ENCODE data around the gene SLC6A18.
"Not testable (repeated sequence)": the region's sequence is repeated elsewhere in the genome, so short reads cannot be mapped to it uniquely, and the experiment has no call there.

The SLC6A18 gene

DNA sequence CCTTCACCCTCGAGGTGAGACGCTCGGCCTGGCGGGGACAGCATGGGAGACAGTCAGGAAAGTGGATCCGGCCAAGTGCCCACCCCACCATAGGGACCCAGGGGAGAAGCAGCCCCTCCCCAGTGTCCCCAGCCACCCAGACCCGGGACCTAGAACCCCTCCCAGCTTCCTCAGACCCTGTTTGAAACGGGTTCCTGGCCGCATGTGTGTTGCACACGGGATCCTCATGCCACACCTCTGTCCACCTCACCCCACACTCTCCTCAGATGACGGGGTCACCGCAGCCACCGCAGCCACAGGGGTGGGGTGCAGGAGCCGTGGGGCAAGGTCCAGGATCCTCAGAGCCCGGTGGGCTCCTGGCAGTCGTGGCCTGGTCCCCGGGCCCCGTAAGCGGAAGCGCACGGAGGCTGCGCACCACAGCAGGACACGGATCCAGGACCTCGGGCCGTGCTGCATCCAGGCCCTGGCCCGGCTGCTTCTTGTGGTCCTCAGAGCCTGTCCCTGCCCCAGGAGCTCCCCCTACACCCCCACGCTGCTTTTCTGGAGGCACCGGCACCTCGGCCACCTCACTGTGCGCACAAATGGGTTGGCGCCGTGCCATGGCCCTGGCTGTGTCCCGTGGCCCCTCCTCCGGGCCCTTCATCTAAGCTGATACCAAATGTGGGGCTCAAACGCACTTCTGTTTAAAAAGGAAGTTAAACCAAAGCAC lies 54.4 kb downstream of the SLC6A18 start:
- Histone ChIP-seq H3K9ac (ENCODE audit: low read depth, low read length) (no peak overlapping the region), H3K4me1 (ENCODE audit: control insufficient read depth, insufficient read depth, low read length) (no peaks in the 10 kb centered on the region), H3K36me3 (ENCODE audit: control insufficient read depth, insufficient read depth, low read length) (peaks cover 27% of the 10 kb centered on the region), H3K4me3 (ENCODE audit: low read depth, low read length) (no peak overlapping the region), H3K27me3 (ENCODE audit: control insufficient read depth, insufficient read depth, low read length) (no peaks in the 10 kb centered on the region), H3K9me3 (ENCODE audit: control insufficient read depth, insufficient read depth, low read length) (no peaks in the 10 kb centered on the region)

DNA sequence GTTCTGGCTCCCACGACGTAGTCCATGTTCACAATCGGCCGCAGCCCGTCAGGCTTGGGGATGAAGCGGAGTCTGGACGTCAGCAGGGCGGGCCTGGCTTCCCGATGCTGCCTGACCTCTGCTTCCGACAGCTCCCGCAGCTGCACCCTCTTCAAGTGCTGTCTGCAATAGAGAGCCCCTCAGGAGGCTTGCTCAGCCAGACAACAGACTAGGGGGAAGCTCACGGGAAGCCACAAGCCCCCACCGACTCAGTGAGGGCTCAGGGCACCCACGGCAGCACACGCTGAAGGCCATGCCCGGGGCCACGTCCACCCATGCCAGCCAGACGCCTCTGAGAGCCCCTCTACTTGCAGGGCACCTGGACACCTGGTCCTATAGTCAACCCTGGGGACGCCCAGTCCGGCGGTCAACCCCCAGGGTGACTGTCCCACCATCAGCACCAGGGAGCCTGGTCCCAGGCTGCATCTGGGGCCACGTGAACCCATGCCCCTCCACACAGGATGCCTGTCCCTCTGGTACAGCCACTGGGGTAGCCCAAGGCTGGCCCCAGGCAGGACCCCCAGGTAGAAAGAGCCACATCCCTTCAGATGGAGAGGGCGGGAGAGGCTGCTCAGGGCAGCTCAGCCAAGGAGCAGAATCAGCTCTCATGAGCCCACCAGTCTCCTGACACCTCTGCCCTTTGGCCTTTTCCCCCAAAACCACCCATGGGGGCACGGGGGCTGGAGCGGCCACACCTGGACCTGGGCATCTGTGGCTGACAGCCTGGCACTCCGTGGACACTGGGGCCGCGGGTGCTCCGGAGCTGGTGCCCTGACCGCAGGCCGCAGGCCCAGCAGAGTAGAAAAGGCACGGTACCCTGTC lies 55.2 kb downstream of the SLC6A18 start:
- H3K4me1 ChIP-seq (ENCODE audit: control insufficient read depth, insufficient read depth, low read length) = no peaks in the 10 kb centered on the region
- no peak overlapping the region for H3K4me3 ChIP-seq (ENCODE audit: low read depth, low read length)
- H3K9me3 ChIP-seq (ENCODE audit: control insufficient read depth, insufficient read depth, low read length) = no peaks in the 10 kb centered on the region
- no peak overlapping the region for H3K9ac ChIP-seq (ENCODE audit: low read depth, low read length)
- H3K36me3 ChIP-seq (ENCODE audit: control insufficient read depth, insufficient read depth, low read length) = peaks cover 27% of the 10 kb centered on the region
- H3K27me3 ChIP-seq (ENCODE audit: control insufficient read depth, insufficient read depth, low read length) = no peaks in the 10 kb centered on the region

GRCh38 chr5:1281038-1281882 lies 56.1 kb downstream of the SLC6A18 start:
- H3K4me3 ChIP-seq (ENCODE audit: low read depth, low read length) = no peak overlapping the region
- H3K9ac ChIP-seq (ENCODE audit: low read depth, low read length) = no peak overlapping the region
- H3K9me3 ChIP-seq (ENCODE audit: control insufficient read depth, insufficient read depth, low read length) = no peaks in the 10 kb centered on the region

GRCh38 chr5:1282131-1282992 lies 57.2 kb downstream of the SLC6A18 start:
- H3K36me3 ChIP-seq (ENCODE audit: control insufficient read depth, insufficient read depth, low read length) = peaks cover 29% of the 10 kb centered on the region

More at GRCh38 chr5:1281038-1281882, 56.1 kb downstream of the SLC6A18 start:
- Histone ChIP-seq H3K27me3 (ENCODE audit: control insufficient read depth, insufficient read depth, low read length) (no peaks in the 10 kb centered on the region), H3K4me1 (ENCODE audit: control insufficient read depth, insufficient read depth, low read length) (no peaks in the 10 kb centered on the region), H3K36me3 (ENCODE audit: control insufficient read depth, insufficient read depth, low read length) (peaks cover 29% of the 10 kb centered on the region)

GRCh38 chr5:1282993-1283728 lies 58.0 kb downstream of the SLC6A18 start:
- H3K4me1 ChIP-seq (ENCODE audit: control insufficient read depth, insufficient read depth, low read length); H3K9ac ChIP-seq (ENCODE audit: low read depth, low read length); H3K27me3 ChIP-seq (ENCODE audit: control insufficient read depth, insufficient read depth, low read length); H3K9me3 ChIP-seq (ENCODE audit: control insufficient read depth, insufficient read depth, low read length); H3K4me3 ChIP-seq (ENCODE audit: low read depth, low read length): not testable (repeated sequence)
- H3K36me3 ChIP-seq (ENCODE audit: control insufficient read depth, insufficient read depth, low read length) = peaks cover 25% of the 10 kb centered on the region

More at GRCh38 chr5:1282131-1282992, 57.2 kb downstream of the SLC6A18 start:
- Histone ChIP-seq H3K9me3 (ENCODE audit: control insufficient read depth, insufficient read depth, low read length) (no peaks in the 10 kb centered on the region), H3K4me1 (ENCODE audit: control insufficient read depth, insufficient read depth, low read length) (no peaks in the 10 kb centered on the region), H3K4me3 (ENCODE audit: low read depth, low read length) (no peak overlapping the region), H3K27me3 (ENCODE audit: control insufficient read depth, insufficient read depth, low read length) (no peaks in the 10 kb centered on the region), H3K9ac (ENCODE audit: low read depth, low read length) (no peak overlapping the region)

- H3K9ac ChIP-seq (ENCODE audit: low read depth, low read length); H3K9me3 ChIP-seq (ENCODE audit: control insufficient read depth, insufficient read depth, low read length); H3K4me3 ChIP-seq (ENCODE audit: low read depth, low read length); H3K27me3 ChIP-seq (ENCODE audit: control insufficient read depth, insufficient read depth, low read length); H3K4me1 ChIP-seq (ENCODE audit: control insufficient read depth, insufficient read depth, low read length): not testable (repeated sequence)
- peaks cover 23% of the 10 kb centered on the region for H3K36me3 ChIP-seq (ENCODE audit: control insufficient read depth, insufficient read depth, low read length)
Observed at GRCh38 chr5:1283729-1284041, 58.5 kb downstream of the SLC6A18 start.

DNA sequence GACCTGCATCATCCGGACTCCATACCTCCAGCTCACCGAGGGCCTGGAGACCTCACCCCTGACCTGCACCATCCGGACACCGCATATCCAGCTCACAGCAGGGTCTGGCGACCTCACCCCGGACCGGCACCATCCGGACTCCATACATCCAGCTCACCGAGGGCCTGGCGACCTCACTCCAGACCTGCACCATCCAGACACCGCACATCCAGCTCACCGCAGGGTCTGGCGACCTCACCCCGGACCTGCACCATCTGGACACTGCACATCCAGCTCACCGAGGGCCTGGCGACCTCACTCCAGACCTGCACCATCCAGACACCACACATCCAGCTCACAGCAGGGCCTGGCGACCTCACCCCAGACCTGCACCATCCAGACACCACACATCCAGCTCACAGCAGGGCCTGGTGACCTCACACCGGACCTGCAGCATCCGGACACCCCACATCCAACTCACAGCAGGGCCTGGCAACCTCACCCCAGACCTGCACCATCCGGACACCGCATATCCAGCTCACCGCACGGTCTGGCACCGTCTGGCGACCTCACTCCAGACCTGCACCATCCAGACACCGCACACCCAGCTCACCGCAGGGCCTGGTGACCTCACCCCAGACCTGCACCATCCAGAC lies 59.3 kb downstream of the SLC6A18 start:
- H3K4me3 ChIP-seq (ENCODE audit: low read depth, low read length); H3K9me3 ChIP-seq (ENCODE audit: control insufficient read depth, insufficient read depth, low read length); H3K9ac ChIP-seq (ENCODE audit: low read depth, low read length); H3K27me3 ChIP-seq (ENCODE audit: control insufficient read depth, insufficient read depth, low read length); H3K4me1 ChIP-seq (ENCODE audit: control insufficient read depth, insufficient read depth, low read length): not testable (repeated sequence)
- H3K36me3 ChIP-seq (ENCODE audit: control insufficient read depth, insufficient read depth, low read length) = peaks cover 20% of the 10 kb centered on the region

- Histone ChIP-seq H3K36me3 (ENCODE audit: control insufficient read depth, insufficient read depth, low read length) (peaks cover 17% of the 10 kb centered on the region), H3K9ac (ENCODE audit: low read depth, low read length) (no peak overlapping the region), H3K4me3 (ENCODE audit: low read depth, low read length) (no peak overlapping the region), H3K27me3 (ENCODE audit: control insufficient read depth, insufficient read depth, low read length) (no peaks in the 10 kb centered on the region), H3K9me3 (ENCODE audit: control insufficient read depth, insufficient read depth, low read length) (no peaks in the 10 kb centered on the region), H3K4me1 (ENCODE audit: control insufficient read depth, insufficient read depth, low read length) (no peaks in the 10 kb centered on the region)
Observed at GRCh38 chr5:1285141-1285540, 60.0 kb downstream of the SLC6A18 start.

DNA sequence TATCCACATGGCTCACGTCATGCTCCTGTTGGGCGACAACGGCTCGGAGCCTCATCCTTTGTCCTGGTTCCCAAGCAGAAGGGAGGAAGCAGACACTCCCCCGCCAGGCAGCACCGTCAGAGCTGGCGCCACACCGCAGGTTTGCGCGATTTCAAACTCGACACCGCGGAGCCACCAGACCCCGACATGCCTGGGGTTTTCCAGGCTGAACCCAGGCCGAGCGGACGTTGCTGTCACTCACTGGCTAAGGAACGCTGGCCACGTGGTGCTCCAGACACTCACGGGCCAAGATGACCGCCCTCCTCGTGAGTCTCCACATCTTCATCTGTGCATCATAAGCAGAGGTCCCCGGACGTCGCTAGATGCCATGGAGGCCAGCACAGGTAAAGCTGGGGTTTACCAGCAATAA lies 60.7 kb downstream of the SLC6A18 start:
- no peak overlapping the region for H3K4me3 ChIP-seq (ENCODE audit: low read depth, low read length)
- H3K4me1 ChIP-seq (ENCODE audit: control insufficient read depth, insufficient read depth, low read length) = no peaks in the 10 kb centered on the region
- H3K9ac ChIP-seq (ENCODE audit: low read depth, low read length) = no peak overlapping the region
- no peaks in the 10 kb centered on the region for H3K9me3 ChIP-seq (ENCODE audit: control insufficient read depth, insufficient read depth, low read length)
- H3K36me3 ChIP-seq (ENCODE audit: control insufficient read depth, insufficient read depth, low read length) = peaks cover 15% of the 10 kb centered on the region
- no peaks in the 10 kb centered on the region for H3K27me3 ChIP-seq (ENCODE audit: control insufficient read depth, insufficient read depth, low read length)

DNA sequence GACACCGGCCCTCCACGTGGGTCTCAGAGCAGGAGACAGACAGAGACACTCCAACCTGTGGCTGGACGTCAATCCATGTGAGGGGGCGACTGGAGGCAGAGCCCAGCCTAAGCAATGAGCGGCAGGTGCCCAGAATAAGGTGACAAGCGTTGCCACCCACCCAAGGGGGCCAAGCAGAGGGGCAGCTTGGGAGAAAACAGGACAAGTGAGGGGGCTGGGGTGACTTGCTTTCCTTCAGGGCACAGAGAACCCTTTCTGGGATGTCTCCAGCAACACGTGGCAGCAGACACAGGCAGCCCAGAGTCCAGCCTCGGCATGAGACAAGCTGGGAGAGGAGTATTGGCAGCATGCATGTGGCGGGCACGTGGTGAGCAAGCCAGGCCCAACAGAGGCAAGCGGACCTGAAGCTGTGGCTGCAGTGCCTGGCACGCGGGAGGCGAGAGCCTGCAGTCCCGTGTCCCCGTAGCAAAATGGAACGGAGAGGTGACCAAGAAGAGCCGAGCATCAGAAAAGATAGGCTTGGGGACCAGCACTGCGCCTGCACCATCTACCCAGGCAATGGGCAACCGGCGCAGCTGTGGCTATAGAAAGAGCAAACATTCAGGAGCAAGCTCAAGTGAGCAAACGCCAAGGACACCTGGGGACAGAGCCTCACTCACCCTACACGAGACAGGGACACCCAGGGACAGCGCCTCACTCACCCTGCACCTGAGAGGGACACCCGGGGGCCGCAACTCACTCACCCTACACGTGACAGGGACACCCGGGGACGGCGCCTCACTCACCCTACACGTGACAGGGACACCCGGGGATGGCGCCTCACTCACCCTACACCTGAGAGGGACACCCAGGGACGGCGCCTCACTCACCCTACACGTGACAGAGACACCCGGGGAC lies 63.5 kb downstream of the SLC6A18 start:
- H3K9me3 ChIP-seq (ENCODE audit: control insufficient read depth, insufficient read depth, low read length) = no peaks in the 10 kb centered on the region
- peaks cover 6% of the 10 kb centered on the region for H3K36me3 ChIP-seq (ENCODE audit: control insufficient read depth, insufficient read depth, low read length)
- no peaks in the 10 kb centered on the region for H3K27me3 ChIP-seq (ENCODE audit: control insufficient read depth, insufficient read depth, low read length)

More for the DNA sequence above, 63.5 kb downstream of the SLC6A18 start:
- Histone ChIP-seq H3K4me3 (ENCODE audit: low read depth, low read length) (no peak overlapping the region), H3K9ac (ENCODE audit: low read depth, low read length) (no peak overlapping the region), H3K4me1 (ENCODE audit: control insufficient read depth, insufficient read depth, low read length) (no peaks in the 10 kb centered on the region)
